NK-92 (cell line): ENCODE data around the gene TMEM8B.
"Not testable (repeated sequence)": the region's sequence is repeated elsewhere in the genome, so short reads cannot be mapped to it uniquely, and the experiment has no call there.

ENCODE experiments used
- DNase-seq: peaks from one replicate; lab custom pipeline; 2025; ENCODE audit not compliant: unreplicated experiment; lab: John Stamatoyannopoulos, UW

The TMEM8B gene

GRCh38 chr9:35905051-35905781, 76.2 kb downstream of the TMEM8B start:
- DNase-seq = no peak

- no peak for DNase-seq
These were observed 77.1 kb downstream of the TMEM8B start, which contains the start of gene HRCT1 for GRCh38 chr9:35905912-35906679. HRCT1 (plus strand) TSS chr9:35906202; CDS start chr9:35906288, 86 bp downstream.

GRCh38 chr9:35906923-35907699, 78.1 kb downstream of the TMEM8B start:
- DNase-seq = no peak

DNA sequence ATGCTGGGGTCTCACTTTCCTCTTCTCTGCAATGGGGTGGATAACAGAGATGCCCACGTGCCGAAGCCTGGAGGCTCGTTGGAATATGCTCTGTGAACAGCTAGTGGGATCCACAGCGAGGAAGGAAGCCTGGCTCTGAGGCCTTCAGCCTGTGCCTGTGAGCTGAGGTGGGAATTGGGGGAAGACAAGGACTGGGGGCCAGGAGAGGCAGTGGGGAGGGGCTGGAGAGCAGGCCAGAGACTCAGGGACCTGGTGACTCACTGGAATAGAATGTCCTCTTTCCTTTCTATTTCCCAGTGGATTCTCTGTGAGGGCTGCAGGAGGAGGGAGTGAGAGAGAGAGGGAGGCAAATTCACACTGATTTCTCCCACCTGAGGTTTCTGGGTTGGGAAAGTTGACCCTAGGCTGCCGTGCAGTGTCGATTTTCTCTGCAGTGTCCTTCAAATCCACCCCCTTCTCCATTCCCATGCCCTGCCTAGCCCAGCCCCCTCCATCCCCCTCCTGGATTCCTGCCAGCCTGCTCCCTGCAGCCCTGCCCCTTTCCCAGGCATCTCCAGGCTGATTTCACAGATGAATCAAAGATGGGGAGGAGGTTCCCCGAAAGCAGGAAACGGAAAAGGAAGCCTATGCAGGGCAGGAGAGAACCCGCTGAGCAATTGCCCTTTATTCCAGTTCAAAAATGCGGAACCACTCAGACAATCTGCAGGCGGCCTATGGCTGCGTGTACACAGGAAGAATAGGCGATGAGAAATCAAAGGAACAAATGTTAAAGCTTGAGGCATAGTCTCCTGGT, 78.9 kb downstream of the TMEM8B start:
- DNase-seq = no peak

DNA sequence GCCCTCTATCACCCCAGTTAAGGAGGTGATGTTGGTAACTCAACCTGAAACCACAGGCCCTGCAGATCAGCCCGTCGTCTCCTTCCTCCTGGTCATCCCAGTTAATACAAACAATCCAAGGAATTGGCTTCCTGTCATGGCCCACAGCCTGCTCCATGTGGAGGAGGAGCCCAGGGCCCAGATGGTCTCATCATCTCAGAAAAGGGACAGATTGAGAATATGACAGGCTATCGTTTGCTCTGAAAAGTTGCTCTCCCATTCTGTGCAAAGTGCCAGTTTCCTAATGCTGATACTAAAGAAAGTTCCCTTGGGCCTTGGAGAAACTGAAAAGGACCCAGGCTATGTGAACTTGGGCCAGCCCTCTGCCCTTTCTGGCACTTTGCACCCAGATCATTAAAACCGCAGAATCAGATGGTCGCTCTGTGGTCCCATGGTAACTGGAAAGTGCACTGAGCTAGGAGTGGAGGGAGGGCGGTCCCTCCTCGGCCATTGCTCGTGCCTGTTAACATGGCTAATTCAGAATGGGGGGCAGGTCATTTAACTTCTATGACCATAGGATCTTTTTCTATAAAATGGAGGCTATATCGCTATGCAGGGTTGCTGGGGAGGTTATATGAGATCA, 79.6 kb downstream of the TMEM8B start:
- DNase-seq = no peak

DNA sequence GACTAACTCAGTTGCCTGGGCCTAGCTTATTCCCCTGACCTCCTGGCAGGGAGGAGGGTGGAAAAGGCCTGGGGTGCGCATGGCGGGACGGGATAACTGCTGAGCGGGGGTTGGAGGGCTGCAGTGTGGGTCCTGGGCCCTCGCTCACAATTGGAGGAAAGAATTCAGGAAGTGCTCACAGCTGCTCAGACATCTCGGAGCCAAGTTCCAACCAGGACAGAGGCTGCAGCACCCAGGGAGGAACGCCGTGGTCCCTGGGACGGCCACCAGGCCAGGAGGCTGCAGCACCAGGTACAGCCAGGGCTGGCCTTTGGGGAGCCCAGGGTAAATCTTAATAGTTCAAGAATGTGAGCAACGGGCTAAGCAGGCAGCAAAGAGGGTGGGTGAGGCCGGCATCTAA, 80.2 kb downstream of the TMEM8B start, which contains the start of gene SPAAR:
SPAAR (plus strand) TSS at position 217 of the 400 bp plus-strand sequence. CDS start 974 bp downstream, outside the sequence.
- DNase-seq = no peak

- no peak for DNase-seq
These were observed 80.9 kb downstream of the TMEM8B start for GRCh38 chr9:35909687-35910612.

GRCh38 chr9:35910613-35911359, 81.8 kb downstream of the TMEM8B start:
- DNase-seq = no peak

DNA sequence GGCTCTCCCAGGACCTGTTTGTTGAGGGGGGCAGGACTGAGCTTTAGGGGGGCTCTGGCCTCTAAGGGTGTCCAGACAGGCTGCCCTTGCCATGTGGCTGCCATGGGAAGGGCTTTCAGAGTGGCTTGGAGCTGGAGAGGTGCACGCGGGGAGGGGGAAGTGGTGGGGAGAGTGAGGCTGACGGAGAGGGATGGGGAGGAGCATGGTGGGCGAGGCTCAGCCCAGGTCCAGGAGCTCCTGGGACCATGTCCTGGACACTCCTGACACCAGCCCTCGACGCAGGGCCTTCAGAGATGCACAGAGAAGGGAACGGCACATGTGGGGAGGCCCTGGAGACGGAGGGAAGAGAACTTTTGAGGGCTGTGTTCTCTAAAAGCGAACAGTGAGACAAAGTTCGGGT, 82.7 kb downstream of the TMEM8B start:
- DNase-seq = no peak

- DNase-seq = no peak
These were observed 83.9 kb downstream of the TMEM8B start for GRCh38 chr9:35912791-35913400.

DNA sequence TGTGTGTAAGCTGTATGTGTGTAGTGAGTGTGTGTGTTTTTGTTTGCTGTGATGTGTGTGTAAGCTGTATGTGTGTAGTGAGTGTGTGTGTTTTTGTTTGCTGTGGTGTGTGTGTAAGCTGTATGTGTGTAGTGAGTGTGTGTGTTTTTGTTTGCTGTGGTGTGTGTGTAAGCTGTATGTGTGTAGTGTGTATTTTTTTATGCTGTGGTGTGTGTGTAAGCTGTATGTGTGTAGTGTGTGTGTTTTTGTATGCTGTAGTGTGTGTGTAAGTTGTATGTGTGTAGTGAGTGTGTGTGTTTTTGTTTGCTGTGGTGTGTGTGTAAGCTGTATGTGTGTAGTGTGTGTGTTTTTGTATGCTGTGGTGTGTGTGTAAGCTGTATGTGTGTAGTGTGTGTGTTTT, 84.4 kb downstream of the TMEM8B start:
- DNase-seq = not testable (repeated sequence)

DNA sequence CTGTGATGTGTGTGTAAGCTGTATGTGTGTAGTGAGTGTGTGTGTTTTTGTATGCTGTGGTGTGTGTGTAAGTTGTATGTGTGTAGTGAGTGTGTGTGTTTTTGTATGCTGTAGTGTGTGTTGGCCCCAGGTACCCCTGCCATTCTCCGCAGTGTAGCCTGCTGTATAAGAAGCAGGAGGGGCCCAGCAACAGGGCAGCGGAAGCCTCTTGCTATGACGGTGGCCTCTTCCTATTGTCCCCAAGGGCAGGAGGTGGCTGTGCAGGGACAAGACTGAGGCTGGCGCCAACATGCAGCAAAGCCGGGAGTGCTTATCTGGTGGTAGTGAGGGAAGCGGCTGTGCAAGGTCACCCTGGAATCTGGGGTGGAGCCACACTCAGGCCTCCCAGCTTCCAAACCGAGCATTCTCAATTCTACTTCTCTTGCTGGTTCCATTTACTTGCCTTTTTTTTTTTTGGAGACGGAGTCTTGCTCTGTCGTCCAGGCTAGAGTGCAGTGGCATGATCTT, 85.3 kb downstream of the TMEM8B start:
- no peak for DNase-seq
